ENCODE data around the gene GHR. TPM values are rescaled to one million over a fixed set of nuclear protein-coding genes. Genes with fewer than 3 reads are reported as not detected.

The GHR gene
- total and polyA plus RNA-seq, 10 of the 15 experiments (the other 5 are each of a cell fraction or from before 2014, with no cell fraction given): 0.23 to 10.2 (median 0.48) TPM

GRCh38 chr5:42689391-42689790 is 266.2 kb downstream of the GHR start:
- whole genome bisulfite sequencing (ENCODE audit: insufficient coverage, insufficient replicate concordance, low lambda C conversion rate, missing lambda C conversion rate): 2% methylated on average over 4 of the region's 4 CpGs
- Histone ChIP-seq H3K36me3 (ENCODE audit: control insufficient read depth in 2 of 2, insufficient read depth in 2 of 2, low read length in 1 of 2) (no peaks in the 10 kb centered on the region), H3K4me1 (ENCODE audit: control insufficient read depth, insufficient read depth, low read length) (no peaks in the 10 kb centered on the region), H3K4me2 (ENCODE audit: control insufficient read depth, insufficient read depth) (no peak overlapping the region), H3K9ac (ENCODE audit: control insufficient read depth, insufficient read depth, low read length) (no peak overlapping the region), H3K9me3 (replicated peaks; ENCODE audit: control insufficient read depth, insufficient read depth, low read length) (no peaks in the 10 kb centered on the region), H3K27me3 (replicated peaks in 1 of 2; ENCODE audit: control insufficient read depth in 2 of 2, insufficient read depth in 2 of 2, low read length in 1 of 2) (no peaks in the 10 kb centered on the region), H2AFZ (ENCODE audit: control insufficient read depth, low read depth, low read length) (no peak overlapping the region), H3K79me2 (ENCODE audit: control insufficient read depth, insufficient read depth, low read length) (no peaks in the 10 kb centered on the region), H3K4me3 (no peak overlapping the region), H4K20me1 (ENCODE audit: control insufficient read depth, insufficient read depth) (no peaks in the 10 kb centered on the region), H3K27ac (ENCODE audit: control insufficient read depth, insufficient read depth) (no peak overlapping the region)
- ChIA-PET CTCF (no interaction called here), POLR2A (no interaction called here), SMC1A (ENCODE audit: uncharacterized antibody, unreplicated experiment) (no interaction called here), RAD21 (ENCODE audit: unreplicated experiment) (no interaction called here)
- FAIRE-seq (no peak), ATAC-seq (no peak), DNase-seq (ENCODE audit: low read depth, low spot score) (no peak)
- BruUV-seq (replicated peaks): no TSS peak
- no peak for TF ChIP-seq TCF12 (IDR thresholded peaks at IDR 0.05; ENCODE audit: low read depth, low read length)
- TF ChIP-seq IKZF2 (IDR thresholded peaks at IDR 0.05): no peak
- no peak for TF ChIP-seq RELA (IDR thresholded peaks at IDR 0.05; ENCODE audit: borderline replicate concordance, partially characterized antibody)
- TF ChIP-seq CREM (IDR thresholded peaks at IDR 0.05; ENCODE audit: low read depth): no peak
- TF ChIP-seq EGR1 (IDR thresholded peaks at IDR 0.05; ENCODE audit: borderline replicate concordance in 1 of 2, low read depth in 2 of 2, low read length in 2 of 2): no peak
- no peak for TF ChIP-seq ATF2 (IDR thresholded peaks at IDR 0.05; ENCODE audit: low read length)
- TF ChIP-seq RB1 (IDR thresholded peaks at IDR 0.05; ENCODE audit: borderline replicate concordance): no peak
- intact Hi-C loops (cut with micrococcal nuclease; ENCODE audit: unreplicated experiment): no loop called here
- in situ Hi-C loops (cut with MboI): no loop called here

- no peak overlapping the region for H3K4me2 ChIP-seq (ENCODE audit: control insufficient read depth, insufficient read depth)
- no peak overlapping the region for H3K4me3 ChIP-seq
- POLR2A ChIA-PET: no interaction called here
- FAIRE-seq (no peak), ATAC-seq (no peak), DNase-seq (ENCODE audit: low read depth, low spot score) (no peak)
- CTCF ChIA-PET: no interaction called here
- H3K4me1 ChIP-seq (ENCODE audit: control insufficient read depth, insufficient read depth, low read length): no peaks in the 10 kb centered on the region
- no peak overlapping the region for H2AFZ ChIP-seq (ENCODE audit: control insufficient read depth, low read depth, low read length)
- H4K20me1 ChIP-seq (ENCODE audit: control insufficient read depth, insufficient read depth): no peaks in the 10 kb centered on the region
- intact Hi-C loops (cut with micrococcal nuclease; ENCODE audit: unreplicated experiment) (no loop called here), in situ Hi-C loops (cut with MboI) (no loop called here)
- no TSS peak for BruUV-seq (replicated peaks)
- WGBS (ENCODE audit: insufficient coverage, insufficient replicate concordance, low lambda C conversion rate, missing lambda C conversion rate): 11% methylated on average over 3 of the region's 3 CpGs
- no peaks in the 10 kb centered on the region for H3K27me3 ChIP-seq (replicated peaks in 1 of 2; ENCODE audit: control insufficient read depth in 2 of 2, insufficient read depth in 2 of 2, low read length in 1 of 2)
- H3K9me3 ChIP-seq (replicated peaks; ENCODE audit: control insufficient read depth, insufficient read depth, low read length): no peaks in the 10 kb centered on the region
- no peak overlapping the region for H3K27ac ChIP-seq (ENCODE audit: control insufficient read depth, insufficient read depth)
- no peaks in the 10 kb centered on the region for H3K36me3 ChIP-seq (ENCODE audit: control insufficient read depth in 2 of 2, insufficient read depth in 2 of 2, low read length in 1 of 2)
- no peaks in the 10 kb centered on the region for H3K79me2 ChIP-seq (ENCODE audit: control insufficient read depth, insufficient read depth, low read length)
- SMC1A ChIA-PET (ENCODE audit: uncharacterized antibody, unreplicated experiment): interaction anchor here (1.2 kb wide), 2 partner anchors 15 to 53 kb away, joined by 3 read pairs; no protein-coding TSS in a partner anchor
- RAD21 ChIA-PET (ENCODE audit: unreplicated experiment): no interaction called here
- H3K9ac ChIP-seq (ENCODE audit: control insufficient read depth, insufficient read depth, low read length): no peak overlapping the region
- TF ChIP-seq BACH1 (IDR thresholded peaks at IDR 0.05; ENCODE audit: borderline replicate concordance): no peak
- no peak for TF ChIP-seq POLR2A (IDR thresholded peaks at IDR 0.05; ENCODE audit: low read depth, low read length)
- no peak for TF ChIP-seq MEF2B (IDR thresholded peaks at IDR 0.05; ENCODE audit: partially characterized antibody, poor library complexity, severe bottlenecking)
- TF ChIP-seq SIX5 (IDR thresholded peaks at IDR 0.05; ENCODE audit: low read depth, low read length, severe bottlenecking): no peak
- no peak for TF ChIP-seq KDM1A (IDR thresholded peaks at IDR 0.05; ENCODE audit: borderline replicate concordance)
- TF ChIP-seq ZZZ3 (IDR thresholded peaks at IDR 0.05; ENCODE audit: control insufficient read depth, insufficient read length, low read depth): no peak
- TF ChIP-seq E4F1 (IDR thresholded peaks at IDR 0.05; ENCODE audit: borderline replicate concordance, partially characterized antibody): no peak
- TF ChIP-seq BCL11A (IDR thresholded peaks at IDR 0.05; ENCODE audit: low read depth, low read length): no peak
These were observed 268.2 kb downstream of the GHR start for GRCh38 chr5:42691413-42691937.

Data from GM12878 (cell line).